Activated CD4-positive, alpha-beta T cell treated with anti-CD3 and anti-CD28 coated beads, Interleukin-10, Interleukin-2, amounts not matched to agents 100 ng/mL and 50 ng/mL, durations not matched to agents 16 hours and 8 hours (primary cell): ENCODE results near the gene ZNF414.
A peak's percentile ranks its signal among the peaks of the same experiment; 100 is the strongest.
"Not testable (repeated sequence)": the region's sequence is repeated elsewhere in the genome, so short reads cannot be mapped to it uniquely, and the experiment has no call there.

Experiments used
- DNase-seq: peaks from one replicate; pipeline ENCODE4 v3.0.0-alpha.2; 2020

The ZNF414 gene

DNA sequence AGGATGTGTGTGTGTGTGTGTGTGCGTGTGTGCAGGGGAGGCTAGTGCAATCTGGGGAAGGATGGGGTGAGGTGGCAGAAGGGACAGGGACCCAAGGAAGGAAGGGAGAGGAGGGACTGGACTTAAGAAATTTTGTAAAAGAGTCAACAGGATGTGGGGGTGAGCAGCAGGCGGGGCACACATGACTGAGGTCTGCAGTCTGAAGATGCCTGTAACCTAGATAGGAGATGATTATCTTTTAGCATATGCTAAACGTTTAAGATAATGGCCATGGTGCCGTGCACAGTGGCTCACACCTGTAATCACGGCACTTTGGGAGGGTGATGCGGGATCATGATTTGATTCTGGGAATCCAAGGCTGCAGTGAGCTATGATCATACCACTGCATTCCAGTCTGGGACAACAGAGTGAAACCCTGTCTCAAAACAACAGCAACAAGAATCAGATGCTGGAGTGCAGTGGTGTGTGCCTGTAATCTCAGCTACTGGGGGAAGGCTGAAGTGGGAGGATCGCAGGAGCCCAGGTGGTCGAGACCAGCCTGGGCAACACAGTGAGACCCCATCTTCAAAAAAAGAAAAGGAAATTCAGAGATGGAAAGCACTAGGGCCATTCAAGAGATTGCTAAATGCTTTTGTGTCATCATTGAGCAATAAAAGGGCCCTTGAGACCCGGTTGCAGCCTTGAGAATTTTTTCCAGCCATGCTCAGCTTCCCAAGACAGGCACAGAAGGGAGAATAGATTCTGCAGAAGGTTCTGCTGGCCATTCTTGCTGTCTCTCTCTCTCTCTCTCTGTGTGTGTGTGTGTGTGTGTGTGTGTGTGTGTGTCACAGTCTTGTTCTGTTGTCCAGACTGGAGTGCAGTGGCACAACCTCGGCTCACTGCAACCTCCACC is 3.8 kb upstream of the ZNF414 start:
- DNase-seq = peak; percentile 49

DNA sequence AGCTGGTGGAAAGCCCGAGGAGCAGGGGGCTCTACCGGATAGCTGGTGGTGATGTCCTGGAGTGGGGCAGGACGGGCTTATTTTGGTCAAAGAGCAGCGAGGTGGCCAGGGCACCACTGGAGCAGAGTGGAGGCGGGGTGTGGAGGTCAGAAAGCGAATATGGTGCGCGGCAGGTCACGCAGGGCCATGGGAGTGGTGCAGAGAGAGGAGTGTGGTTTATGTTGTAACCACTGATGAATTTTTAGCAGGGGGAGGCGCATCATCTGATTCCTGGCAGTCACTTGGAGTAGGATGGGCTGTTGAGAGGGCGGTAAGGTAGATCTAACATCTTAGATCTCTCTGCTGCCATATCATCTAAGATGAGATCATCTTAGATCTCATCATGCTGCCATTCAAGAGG is 1.4 kb upstream of the ZNF414 start:
- peak; percentile 55 for DNase-seq

DNA sequence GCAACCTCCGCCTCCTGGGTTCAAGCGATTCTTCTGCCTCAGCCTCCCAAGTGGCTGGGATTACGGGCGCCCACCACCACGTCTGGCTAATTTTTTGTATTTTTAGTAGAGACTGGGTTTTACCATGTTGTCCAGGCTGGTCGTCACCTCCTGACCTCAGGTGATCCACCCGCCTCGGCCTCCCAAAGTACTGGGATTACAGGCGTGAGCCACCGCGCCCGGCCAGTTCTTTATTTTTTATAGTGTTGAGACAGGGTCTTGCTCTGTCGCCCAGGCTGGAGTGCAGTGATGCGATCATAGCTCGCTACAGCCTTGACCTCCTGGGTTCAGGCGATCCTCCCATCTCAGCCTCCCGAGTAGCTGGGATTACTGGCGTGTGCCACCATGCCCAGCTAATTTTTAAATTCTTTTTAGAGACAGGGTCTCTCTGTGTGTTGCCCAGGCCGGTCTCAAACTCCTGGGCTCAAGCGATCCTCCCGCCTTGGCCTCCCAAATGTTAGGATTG is 590 bp upstream of the ZNF414 start:
- not testable (repeated sequence) for DNase-seq

DNA sequence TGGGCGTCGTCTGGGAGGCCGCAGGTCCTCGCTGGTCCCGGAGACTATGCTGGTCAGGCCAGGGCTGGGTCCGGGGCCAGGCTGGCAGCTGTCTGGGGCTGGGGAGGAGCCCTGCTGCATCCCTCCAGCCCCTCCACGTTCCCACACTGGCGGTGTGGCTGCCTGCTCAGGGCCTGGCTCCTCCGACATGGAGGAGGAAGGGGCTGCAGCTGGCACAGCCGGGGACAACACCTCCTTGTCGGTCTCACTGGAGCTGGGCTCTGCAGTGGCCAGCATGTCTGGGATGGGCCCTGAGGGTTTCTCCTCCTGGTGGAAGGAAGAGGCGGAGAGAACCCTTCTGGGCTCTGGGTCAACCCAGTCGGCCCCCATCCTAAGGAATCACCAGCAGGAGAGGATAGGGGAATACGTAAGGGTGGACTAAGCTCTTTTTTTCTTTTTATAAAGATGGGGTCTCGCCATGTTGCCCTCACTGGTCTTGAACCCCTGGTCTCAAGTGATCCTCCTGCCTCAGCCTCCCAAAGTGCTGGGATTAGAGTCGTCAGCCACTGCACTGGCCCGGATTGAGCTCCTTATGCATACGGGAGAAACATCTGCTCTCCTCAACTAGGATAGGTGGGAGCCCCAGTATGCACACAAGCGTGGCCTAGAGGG is 806 bp downstream of the ZNF414 start:
- no peak for DNase-seq

DNA sequence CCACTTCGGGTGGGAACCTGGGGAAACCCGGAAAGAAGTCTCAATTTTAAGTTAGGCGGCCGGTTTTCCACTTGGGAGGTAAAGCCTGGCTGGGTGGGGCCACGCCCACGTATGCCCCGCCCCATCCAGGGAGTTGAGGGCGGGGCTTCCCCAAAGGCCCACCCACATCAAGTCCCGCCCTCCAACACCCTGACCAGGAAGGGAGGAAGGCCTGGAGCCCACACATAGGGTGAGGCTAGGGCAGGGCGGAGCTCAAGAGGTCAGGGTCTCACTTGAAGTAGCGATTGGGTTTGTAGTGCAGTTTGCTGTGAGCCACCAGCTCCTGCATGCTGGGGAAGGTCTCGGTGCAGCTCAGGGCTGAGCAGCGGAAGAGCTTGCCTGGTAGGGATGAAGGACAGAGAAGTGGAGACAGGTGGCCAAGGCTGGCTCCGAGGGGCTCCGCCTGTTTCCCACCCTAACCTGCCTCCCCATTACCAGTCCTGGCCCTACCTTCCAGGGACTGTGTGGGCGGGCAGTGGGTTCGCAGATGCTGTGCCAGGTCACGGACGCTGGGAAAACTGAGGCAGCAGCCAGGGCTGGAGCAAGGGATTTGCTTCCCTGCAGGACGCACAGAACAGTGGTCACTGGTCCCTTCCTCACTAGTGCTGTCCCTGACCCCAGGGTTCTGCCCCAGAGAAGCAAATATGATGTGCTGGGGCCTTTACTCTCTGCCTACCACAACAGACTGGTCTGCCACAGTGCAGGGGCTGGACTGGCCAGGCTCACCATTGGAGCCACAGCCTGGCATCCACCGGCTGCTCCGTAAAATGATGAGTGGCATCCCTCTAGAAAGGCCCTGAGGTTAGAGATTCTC is 1.6 kb downstream of the ZNF414 start:
- DNase-seq = peak; percentile 47

DNA sequence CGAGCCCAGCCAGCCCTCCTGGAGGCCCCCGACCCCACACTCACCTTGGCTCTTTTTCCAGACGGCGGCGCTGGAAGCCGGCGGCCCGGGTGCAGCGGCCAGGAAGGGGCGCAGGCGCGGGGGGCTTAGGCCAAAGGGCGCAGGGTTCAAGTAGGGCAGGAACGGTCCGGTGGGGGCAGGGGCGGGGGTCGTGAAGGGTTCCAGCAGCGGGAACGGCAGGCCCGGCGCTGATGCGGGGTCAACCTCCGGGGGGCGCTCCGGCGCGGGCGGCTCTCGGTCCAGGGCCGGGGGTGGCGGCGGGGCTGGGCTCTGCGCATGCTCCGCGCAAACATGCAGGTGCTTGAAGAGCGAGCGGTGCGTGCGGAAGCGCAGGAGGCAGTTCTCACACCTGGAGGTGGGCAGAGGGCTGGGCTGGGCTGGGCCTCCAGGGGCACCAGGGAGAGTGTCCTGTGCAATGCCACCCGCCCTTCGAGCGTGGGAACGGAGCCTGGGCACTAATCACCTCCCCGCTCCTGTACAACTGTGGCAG is 2.3 kb downstream of the ZNF414 start:
- no peak for DNase-seq

DNA sequence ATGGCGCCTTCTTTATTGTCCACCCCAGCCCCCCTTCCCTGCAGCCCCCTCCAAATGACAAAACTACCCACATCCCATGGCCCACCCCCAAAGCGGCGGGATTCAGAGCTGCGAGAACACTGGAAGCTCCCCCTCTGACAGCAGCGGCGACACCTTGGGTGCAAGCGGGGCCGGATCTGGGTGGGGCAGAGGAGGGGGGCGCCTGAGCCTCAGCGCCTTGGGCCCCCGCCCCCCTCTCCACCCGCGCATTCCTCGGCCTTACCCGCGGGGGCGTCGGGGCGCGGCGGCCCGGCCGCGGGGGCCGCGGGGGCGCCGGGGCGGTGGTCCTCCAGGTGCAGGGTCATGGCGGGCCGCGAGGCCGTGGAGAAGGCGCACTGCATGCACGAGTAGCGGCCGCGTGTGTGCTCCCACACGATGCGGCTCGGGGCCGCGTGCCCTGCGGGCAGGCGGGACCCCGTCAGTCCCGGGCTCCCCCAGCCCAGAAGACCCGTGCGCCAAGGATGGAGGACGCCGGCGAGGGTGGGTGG is 3.3 kb downstream of the ZNF414 start:
- DNase-seq = no peak

DNA sequence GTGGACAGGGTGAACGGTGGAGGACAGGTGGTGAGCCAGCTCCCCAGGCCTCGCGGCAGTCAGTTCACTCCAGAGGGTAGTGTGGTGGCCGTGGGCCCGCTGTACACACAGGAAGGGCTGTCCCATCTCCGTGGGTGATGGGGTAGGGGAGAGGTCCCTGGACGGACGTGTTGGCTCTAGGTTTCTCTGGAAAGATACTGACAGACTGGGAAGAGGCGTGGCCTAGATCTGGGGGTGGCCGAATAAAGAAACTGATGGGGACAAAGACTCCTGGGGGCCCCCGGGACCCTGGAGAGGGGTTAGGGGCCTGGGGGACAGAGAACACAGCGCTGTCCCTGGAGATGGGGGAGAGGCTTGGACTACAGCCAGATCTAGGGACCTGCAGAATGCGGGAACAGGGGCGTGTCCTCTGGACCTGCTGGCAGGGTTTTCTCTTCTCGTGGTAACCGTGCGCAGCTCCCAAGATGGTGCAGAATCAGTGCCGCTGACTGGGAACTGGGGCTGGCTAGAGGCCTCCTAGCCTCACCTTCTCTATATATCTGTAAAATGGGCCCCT is 7.5 kb downstream of the ZNF414 start:
- no peak for DNase-seq

DNA sequence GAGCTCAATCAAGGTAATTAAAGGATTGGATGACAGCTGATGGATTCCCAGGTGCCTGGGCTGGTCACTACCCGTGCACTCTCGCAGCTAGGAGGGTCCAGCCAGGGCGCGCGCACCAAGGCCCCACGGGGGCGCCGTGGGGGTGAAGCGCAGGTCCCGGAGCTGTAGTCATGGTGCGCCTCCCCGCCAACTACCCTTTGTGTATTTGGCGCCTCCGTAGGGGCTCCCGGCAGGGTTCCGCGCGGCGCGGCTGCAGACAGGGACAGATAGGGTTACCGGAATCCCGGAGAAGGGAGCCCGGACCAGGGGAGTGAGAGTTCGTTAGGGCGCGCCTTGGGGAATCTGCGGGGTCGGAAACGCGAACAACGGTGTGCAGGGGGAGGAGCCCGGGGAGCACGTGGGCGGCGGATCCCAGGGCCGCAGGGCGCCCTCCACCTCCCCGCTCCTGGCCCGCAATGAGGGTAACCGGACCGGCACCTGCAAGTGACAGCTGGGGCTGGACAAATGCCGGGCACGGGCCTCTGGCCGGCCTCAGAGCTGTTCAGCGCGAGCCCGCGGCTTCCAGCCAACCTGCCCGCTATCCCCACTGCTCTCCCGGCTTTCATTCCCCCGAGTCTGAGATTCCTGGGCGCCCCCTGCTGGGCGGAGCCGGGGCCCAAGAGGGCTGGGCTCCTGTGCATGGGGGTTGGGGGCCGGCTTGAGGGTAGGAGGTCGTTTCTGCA is 8.1 kb downstream of the ZNF414 start:
- DNase-seq = peak; percentile 79

DNA sequence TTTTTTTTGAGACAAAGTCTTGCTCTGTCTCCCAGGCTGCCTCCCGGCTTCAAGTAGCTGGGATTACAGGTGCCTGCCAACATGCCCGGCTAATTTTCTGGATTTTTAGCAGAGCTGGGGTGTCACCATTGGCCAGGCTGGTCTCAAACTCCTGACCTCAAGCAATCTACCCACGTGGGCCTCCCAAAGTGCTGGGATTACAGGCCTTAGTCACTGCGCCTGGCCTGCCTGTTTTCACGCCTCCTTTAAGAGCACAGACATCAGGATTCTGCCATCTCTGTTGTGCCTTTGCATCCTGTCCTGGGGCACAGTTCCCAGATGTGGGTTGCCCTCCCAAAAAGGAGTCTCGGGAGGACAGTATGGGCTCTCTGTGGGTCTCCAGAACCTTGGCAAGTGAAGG is 9.0 kb downstream of the ZNF414 start:
- DNase-seq = no peak

DNA sequence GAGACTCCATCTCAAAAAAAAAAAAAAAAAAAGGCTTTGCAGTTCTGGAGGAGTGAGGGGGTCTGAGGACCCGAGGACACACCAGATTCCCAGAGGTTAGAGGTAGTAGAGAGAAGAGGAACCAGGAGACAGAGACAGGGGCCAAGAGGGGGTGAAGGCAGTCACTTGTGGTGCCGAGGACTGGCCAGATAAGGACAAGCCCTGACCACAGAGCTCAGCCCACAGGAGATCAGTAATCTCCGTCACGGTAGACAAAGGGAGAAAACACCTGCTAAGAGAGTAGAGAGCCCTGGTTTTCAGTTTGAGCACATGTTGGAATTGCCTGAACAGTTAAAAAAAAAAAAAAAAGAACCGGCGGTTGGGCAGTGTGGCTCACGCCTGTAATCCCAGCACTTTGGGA is 9.8 kb downstream of the ZNF414 start:
- no peak for DNase-seq

DNA sequence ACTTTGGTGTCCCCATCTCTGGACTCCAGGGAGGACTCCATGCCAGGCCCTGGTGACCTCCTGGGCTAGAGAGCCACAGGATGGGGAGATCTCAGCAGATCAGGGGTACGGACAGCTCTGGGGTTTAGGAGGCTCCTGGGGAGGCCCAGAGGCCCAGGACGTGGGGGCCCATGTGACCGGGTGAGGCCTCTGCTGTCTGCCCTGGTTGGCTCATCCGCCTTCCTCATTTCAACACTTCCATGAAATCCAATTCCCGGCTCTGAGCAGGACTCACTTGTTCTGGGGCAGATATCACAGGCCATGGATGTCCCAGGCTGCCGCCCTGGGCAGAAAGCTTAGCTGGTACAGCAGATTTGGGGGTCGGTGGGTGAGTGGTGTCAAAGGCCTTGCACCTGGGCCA is 10.5 kb downstream of the ZNF414 start:
- no peak for DNase-seq

DNA sequence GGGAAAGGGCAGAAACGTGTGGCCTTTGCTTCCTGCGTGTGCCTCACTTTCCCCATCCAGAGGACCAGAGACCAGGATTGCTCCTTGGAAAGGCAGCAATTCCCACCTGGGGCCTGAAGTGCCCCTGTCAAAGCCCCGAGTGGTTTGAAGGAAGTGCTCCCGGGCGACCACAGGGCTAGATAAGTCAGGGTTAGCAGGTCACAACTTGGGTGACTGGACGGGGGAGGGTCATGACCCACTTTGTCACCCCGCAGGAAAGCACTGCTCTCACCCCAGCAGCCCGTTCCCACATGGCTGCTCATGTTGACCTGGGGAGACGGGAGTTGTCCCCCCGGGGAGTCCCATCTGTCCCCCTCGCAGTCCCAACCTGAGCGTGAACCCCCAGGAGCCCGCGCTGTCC is 12.0 kb downstream of the ZNF414 start:
- DNase-seq = no peak

DNA sequence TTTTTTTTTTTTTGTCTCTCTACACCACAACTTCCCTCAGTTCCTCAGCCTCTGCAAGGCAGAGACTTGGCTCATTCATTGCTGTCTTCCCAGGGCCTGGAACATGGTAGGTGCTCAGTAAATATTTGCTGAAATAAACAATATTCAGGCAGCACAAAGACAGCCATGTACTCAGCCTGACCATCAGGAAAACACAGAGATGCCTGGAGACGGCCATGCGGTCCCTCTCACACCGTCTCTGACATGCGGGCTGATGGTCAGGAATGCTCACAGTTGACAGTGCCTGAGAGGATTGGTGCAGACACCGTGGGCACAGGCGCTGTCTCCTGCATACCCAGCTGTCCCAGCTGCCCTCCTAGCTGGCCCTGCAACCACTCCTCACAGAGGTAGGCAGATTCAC is 12.5 kb downstream of the ZNF414 start:
- DNase-seq = no peak

DNA sequence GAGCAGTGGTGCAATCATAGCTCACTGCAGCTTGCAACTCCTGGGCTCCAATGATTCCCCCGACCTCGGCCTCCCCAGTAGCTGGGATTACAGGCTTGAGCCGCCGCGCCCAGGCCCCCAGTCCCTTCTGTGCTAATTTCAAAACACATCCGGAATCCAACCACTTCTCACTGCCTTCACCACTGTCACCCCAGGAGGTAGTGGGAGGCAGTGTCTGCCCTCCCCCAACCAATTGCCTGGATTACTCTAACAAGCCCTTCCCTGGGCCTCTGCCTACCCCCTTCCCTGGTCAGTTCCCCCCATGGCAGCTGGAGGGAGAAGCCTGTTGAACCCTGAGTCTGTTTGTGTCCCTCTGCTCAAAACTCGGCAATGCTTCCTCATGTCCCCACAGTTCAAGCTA is 13.8 kb downstream of the ZNF414 start:
- DNase-seq = no peak

DNA sequence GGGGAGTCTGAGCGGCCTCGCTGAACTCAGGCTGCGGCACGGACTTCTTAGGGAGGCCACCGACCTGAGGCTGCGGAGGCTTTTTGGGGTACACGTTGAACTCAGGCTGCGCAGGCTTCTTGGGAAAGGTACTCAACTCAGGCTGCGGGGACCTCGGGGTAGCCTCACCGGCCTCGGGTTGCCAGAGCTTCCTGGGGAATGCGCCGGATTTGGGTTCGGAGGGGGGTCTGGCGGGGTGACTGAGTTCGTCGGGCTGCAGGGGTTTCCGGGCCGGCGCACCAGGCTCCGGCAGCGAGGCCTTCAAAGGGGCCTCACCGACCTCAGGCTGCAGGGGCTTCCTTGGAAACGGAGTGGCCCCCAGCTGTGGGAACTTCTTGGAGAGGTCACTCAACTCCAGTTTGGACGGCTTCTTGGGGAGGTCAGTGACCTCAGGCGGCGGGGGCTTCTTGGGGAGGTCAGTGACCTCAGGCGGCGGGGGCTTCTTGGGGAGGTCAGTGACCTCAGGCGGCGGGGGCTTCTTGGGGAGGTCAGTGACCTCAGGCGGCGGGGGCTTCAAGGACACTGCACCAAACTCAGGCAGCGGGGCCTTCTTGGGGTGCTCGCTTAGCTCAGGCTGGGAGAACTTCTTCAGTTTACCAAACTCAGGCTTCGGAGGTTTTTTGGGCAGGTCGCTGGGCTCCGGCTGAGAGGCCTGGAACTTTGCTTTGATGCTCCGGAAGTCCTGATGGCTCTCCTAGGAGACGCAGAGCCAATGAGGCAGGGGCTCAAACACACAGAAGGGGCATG is 14.7 kb downstream of the ZNF414 start:
- DNase-seq = no peak

DNA sequence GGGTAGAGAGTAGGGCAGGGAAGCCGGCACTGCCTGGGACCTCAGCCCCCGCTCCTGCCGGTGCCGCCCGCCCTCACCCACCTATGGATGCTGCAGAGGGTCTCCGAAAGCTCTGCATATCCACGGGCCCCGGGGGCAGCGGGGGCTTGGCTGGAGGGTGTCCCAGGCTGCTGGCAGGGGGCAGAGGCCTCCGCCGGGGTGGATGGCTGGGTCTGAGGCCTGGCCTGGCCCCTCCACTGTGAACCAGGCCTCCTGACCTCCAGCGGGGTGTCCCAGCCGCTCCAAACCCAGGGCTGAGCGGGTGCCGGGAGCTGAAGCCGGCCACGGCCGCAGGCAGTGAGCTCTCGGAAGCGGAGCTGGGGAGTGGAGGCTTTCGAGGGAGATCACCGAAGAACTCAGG is 15.7 kb downstream of the ZNF414 start:
- DNase-seq = no peak

DNA sequence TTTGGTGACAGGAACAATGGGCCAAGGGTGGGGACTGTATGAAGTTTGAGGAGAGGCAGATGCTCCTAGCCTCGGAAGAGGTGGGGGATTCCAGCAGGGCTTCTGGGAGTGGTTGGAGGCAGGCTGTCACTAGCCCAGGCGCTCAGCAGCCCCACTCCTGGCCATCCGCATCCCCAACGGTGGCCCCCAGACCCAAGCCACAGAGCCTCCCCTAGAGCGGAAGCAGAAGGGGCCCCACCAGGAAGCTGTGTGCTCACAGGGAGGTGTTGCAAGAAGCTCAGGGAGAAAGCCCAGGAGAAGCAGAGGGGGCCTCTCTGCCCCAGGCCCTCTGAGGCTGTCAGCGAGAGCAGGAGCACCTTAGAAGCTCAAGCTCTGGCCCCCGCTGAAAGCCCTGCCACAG is 19.8 kb downstream of the ZNF414 start:
- peak; percentile 25 for DNase-seq

DNA sequence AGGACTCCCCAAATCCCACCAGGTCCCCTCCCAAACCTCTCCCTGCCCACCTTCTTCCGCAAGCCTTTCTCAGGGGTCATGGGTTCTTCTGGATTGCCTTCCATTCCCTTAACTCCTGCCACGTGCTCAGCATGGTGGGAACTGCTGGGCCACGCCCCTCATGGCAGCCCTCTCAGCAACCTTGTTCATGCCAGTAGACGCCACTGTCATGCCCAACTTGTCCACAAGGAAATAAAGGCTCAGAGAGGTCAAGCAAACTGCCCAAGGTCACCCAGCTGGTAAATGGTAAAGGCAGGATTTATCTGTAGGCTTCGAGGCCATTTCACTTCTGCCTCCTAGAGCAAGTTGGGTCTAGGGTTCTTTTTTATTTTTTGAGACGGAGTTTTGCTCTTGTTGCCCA is 22.4 kb downstream of the ZNF414 start:
- no peak for DNase-seq

DNA sequence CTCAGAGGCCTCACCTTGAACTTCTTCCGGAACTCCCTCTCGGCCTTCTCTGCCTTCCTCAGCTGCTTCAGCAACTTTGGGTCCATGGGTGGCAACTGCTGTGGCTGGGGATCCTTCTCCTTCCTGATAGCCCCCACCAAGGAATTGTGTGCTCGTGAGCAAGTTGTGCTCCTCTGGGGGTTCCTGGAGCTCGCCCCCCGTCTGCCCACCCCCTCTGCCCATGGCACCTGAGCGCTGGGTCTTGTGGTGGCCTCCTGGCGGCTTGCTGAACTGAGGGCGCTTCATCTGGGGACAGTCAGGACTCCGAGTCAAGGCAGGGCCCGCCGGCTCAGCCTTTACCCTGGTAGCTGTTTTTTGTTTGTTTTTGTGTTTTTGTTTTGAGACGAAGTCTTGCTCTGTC is 23.1 kb downstream of the ZNF414 start:
- no peak for DNase-seq

DNA sequence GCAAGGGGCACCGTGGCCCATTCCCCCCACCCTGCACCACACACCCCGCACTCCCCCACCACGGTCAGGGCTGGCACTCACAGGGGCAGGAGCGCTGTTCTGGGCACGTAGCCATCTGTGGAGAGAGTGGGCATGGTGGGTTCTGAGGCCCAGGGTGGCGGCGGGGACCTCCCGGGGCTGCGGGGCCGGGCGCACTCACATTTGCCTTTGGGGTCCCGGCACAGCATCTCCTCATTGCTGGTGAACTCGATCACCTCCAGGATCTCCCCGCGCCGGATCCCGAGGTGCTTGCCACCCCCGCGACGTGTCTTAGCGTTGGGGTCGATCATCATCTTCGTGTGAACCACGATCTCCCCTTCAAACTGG is 23.6 kb downstream of the ZNF414 start:
- DNase-seq = no peak
